ENCODE results near the gene SELENOP. TPM values are rescaled to one million over a fixed set of nuclear protein-coding genes. Genes with fewer than 3 reads are reported as not detected.

SELENOP gene
- total and polyA plus RNA-seq, 2 of the 13 experiments (the other 11 are each of a cell fraction or from before 2014, with no cell fraction given): 1,895 to 2,083 TPM

DNA sequence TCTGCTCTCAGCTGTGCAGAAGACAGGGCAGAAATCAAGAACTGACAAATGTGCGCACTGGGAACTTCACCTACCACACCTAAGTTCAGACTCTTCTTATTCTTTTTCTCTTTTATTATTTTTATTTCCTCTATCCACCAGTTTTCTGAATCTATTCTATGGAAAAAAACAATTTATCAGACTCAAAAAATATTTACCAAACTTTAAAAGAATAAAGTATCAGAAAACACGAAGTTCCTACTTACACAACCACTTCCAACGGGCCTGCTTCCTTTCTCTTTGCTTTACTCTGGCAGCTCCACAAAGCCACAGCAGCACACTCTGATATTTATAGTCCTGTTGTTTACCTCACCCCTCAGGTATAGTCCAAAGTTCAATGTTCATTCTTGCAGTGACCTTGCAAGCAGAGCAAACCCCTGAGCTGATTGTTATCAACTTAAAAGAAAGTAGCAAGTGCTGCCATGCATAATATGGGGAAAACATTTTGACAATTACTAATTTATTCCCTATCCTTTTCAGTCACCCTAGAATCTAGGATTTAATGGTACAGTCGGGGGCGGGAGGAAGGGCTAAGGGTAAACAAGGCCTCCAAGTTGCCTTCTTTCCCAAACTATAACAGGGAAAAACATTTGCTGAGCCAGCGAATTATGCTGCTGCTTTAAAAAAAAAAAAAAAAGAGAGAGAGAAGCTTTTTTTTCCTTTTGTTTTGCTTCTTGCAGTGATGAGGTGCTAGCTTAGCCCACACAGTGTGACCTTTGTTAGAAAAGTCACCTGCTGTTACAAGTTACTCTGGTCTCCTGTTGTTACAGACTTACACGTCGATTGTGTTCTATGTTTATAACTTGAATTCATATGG is at the start of gene SELENOP (continued):
- TF ChIP-seq, protein P1, sequence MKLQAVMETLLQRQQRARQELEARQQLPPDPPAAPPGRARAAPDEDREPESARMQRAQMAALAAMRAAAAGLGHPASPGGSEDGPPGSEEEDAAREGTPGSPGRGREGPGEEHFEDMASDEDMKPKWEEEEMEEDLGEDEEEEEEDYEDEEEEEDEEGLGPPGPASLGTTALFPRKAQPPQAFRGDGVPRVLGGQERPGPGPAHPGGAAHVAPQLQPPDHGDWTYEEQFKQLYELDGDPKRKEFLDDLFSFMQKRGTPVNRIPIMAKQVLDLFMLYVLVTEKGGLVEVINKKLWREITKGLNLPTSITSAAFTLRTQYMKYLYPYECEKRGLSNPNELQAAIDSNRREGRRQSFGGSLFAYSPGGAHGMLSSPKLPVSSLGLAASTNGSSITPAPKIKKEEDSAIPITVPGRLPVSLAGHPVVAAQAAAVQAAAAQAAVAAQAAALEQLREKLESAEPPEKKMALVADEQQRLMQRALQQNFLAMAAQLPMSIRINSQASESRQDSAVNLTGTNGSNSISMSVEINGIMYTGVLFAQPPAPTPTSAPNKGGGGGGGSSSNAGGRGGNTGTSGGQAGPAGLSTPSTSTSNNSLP (IDR thresholded peaks at IDR 0.05; ENCODE audit: low read depth, low read length): peak; percentile 77
- no peak; the same call in none of the 2 replicates for TF ChIP-seq ZFY (CRISPR knock-in tag; IDR thresholded peaks at IDR 0.05)
- TF ChIP-seq FOXA1 (IDR thresholded peaks at IDR 0.05): peak; percentile 78
- peak; percentile 96 for TF ChIP-seq FOXA1 (CRISPR knock-in tag; IDR thresholded peaks at IDR 0.05)
- peak; percentile 40; the same call in 1 of the 2 replicates for TF ChIP-seq ZBTB21 (CRISPR knock-in tag; IDR thresholded peaks at IDR 0.05)
- peak; percentile 83 for TF ChIP-seq NR2F6 (IDR thresholded peaks at IDR 0.05)
- peak; percentile 87 for TF ChIP-seq NR2F6 (CRISPR knock-in tag; IDR thresholded peaks at IDR 0.05)
- TF ChIP-seq ZNF772 (CRISPR knock-in tag; IDR thresholded peaks at IDR 0.05): peak; percentile 74; the same call in 1 of the 2 replicates
- peak; percentile 81; the same call in 1 of the 2 replicates for TF ChIP-seq ZNF335 (CRISPR knock-in tag; IDR thresholded peaks at IDR 0.05)
- TF ChIP-seq, protein P2, sequence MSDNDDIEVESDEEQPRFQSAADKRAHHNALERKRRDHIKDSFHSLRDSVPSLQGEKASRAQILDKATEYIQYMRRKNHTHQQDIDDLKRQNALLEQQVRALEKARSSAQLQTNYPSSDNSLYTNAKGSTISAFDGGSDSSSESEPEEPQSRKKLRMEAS (IDR thresholded peaks at IDR 0.05): peak; percentile 67
- TF ChIP-seq SOX5 (CRISPR knock-in tag; IDR thresholded peaks at IDR 0.05; ENCODE audit: borderline replicate concordance): peak; percentile 92
- TF ChIP-seq, protein P3, sequence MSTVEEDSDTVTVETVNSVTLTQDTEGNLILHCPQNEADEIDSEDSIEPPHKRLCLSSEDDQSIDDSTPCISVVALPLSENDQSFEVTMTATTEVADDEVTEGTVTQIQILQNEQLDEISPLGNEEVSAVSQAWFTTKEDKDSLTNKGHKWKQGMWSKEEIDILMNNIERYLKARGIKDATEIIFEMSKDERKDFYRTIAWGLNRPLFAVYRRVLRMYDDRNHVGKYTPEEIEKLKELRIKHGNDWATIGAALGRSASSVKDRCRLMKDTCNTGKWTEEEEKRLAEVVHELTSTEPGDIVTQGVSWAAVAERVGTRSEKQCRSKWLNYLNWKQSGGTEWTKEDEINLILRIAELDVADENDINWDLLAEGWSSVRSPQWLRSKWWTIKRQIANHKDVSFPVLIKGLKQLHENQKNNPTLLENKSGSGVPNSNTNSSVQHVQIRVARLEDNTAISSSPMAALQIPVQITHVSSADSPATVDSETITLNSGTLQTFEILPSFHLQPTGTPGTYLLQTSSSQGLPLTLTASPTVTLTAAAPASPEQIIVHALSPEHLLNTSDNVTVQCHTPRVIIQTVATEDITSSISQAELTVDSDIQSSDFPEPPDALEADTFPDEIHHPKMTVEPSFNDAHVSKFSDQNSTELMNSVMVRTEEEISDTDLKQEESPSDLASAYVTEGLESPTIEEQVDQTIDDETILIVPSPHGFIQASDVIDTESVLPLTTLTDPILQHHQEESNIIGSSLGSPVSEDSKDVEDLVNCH (CRISPR knock-in tag; IDR thresholded peaks at IDR 0.05): no peak
- TF ChIP-seq FOXC1 (CRISPR knock-in tag; IDR thresholded peaks at IDR 0.05; ENCODE audit: borderline replicate concordance): no peak
- peak; percentile 88 for TF ChIP-seq FOXP1 (IDR thresholded peaks at IDR 0.05)
- TF ChIP-seq FOXP1 (CRISPR knock-in tag; IDR thresholded peaks at IDR 0.05): peak; percentile 94
- peak; percentile 89 for TF ChIP-seq NFIC (IDR thresholded peaks at IDR 0.05; ENCODE audit: low read length)
- peak; percentile 92 for TF ChIP-seq GATAD2A (CRISPR knock-in tag; IDR thresholded peaks at IDR 0.05)
- peak; percentile 90 for TF ChIP-seq HDAC1 (CRISPR knock-in tag; IDR thresholded peaks at IDR 0.05)
- no peak for TF ChIP-seq ATRX (CRISPR knock-in tag; IDR thresholded peaks at IDR 0.05; ENCODE audit: borderline replicate concordance)
- TF ChIP-seq, protein P4, sequence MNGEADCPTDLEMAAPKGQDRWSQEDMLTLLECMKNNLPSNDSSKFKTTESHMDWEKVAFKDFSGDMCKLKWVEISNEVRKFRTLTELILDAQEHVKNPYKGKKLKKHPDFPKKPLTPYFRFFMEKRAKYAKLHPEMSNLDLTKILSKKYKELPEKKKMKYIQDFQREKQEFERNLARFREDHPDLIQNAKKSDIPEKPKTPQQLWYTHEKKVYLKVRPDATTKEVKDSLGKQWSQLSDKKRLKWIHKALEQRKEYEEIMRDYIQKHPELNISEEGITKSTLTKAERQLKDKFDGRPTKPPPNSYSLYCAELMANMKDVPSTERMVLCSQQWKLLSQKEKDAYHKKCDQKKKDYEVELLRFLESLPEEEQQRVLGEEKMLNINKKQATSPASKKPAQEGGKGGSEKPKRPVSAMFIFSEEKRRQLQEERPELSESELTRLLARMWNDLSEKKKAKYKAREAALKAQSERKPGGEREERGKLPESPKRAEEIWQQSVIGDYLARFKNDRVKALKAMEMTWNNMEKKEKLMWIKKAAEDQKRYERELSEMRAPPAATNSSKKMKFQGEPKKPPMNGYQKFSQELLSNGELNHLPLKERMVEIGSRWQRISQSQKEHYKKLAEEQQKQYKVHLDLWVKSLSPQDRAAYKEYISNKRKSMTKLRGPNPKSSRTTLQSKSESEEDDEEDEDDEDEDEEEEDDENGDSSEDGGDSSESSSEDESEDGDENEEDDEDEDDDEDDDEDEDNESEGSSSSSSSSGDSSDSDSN (CRISPR knock-in tag; IDR thresholded peaks at IDR 0.05): 0 out of 2 replicates have a peak, but pooled peaks have one; percentile 17
- TF ChIP-seq, protein P5, sequence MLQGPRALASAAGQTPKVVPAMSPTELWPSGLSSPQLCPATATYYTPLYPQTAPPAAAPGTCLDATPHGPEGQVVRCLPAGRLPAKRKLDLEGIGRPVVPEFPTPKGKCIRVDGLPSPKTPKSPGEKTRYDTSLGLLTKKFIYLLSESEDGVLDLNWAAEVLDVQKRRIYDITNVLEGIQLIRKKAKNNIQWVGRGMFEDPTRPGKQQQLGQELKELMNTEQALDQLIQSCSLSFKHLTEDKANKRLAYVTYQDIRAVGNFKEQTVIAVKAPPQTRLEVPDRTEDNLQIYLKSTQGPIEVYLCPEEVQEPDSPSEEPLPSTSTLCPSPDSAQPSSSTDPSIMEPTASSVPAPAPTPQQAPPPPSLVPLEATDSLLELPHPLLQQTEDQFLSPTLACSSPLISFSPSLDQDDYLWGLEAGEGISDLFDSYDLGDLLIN (CRISPR knock-in tag; IDR thresholded peaks at IDR 0.05; ENCODE audit: borderline replicate concordance): no peak
- no peak for TF ChIP-seq SUZ12 (IDR thresholded peaks at IDR 0.05; ENCODE audit: low read depth, low read length)
